ENCODE measurements around the gene PGLYRP3. TPM values are rescaled to one million over a fixed set of nuclear protein-coding genes. Genes with fewer than 3 reads are reported as not detected.

PGLYRP3 gene
- polyA plus RNA-seq, 5 donors = not detected

- no peak for DNase-seq
Measured at GRCh38 chr1:153260585-153261280, 52.0 kb downstream of the PGLYRP3 start.

GRCh38 chr1:153259387-153259786 is 53.4 kb downstream of the PGLYRP3 start, which contains the start of gene LORICRIN:
Gene LORICRIN, plus strand, starts transcription at chr1:153259687. Its CDS starts 1,263 bp downstream, at chr1:153260950.
- no peak for DNase-seq

GRCh38 chr1:153253693-153254092 is 59.1 kb downstream of the PGLYRP3 start:
- no peak for DNase-seq

- no peak for DNase-seq
Measured at GRCh38 chr1:153253076-153253475, 59.7 kb downstream of the PGLYRP3 start.

GRCh38 chr1:153251988-153252387 is 60.8 kb downstream of the PGLYRP3 start:
- no peak for DNase-seq

- DNase-seq = no peak
Measured at GRCh38 chr1:153251562-153251961, 61.2 kb downstream of the PGLYRP3 start.

- DNase-seq = no peak
Measured at GRCh38 chr1:153251087-153251486, 61.7 kb downstream of the PGLYRP3 start.

GRCh38 chr1:153250166-153250565 is 62.6 kb downstream of the PGLYRP3 start:
- DNase-seq = no peak

- DNase-seq = no peak
Measured at GRCh38 chr1:153248176-153248879, 64.4 kb downstream of the PGLYRP3 start.

Other genes starting within 250 kb of the PGLYRP3 start
- not detected for gene SPRR2B, start 241.3 kb downstream of the PGLYRP3 start, polyA plus RNA-seq (ENCODE audit: insufficient read depth in 1 of 5, insufficient read length in 5 of 5, low replicate concordance in 1 of 5)
- not detected for gene SPRR2E, start 218.4 kb downstream of the PGLYRP3 start, polyA plus RNA-seq (ENCODE audit: insufficient read depth in 1 of 5, insufficient read length in 5 of 5, low replicate concordance in 1 of 5)
- gene SPRR2F, start 199.4 kb downstream of the PGLYRP3 start, polyA plus RNA-seq (ENCODE audit: insufficient read depth in 1 of 5, insufficient read length in 5 of 5, low replicate concordance in 1 of 5) = under 1 TPM in 3 of 5 donors, not detected in 2; 0.43 to 0.70 (median 0.64) TPM
- not detected for gene SPRR2G, start 162.1 kb downstream of the PGLYRP3 start, polyA plus RNA-seq (ENCODE audit: insufficient read depth in 1 of 5, insufficient read length in 5 of 5, low replicate concordance in 1 of 5)
- not detected for gene LELP1, start 109.5 kb downstream of the PGLYRP3 start, polyA plus RNA-seq (ENCODE audit: insufficient read depth in 1 of 5, insufficient read length in 5 of 5, low replicate concordance in 1 of 5)
- not detected for gene PRR9, start 95.4 kb downstream of the PGLYRP3 start, polyA plus RNA-seq (ENCODE audit: insufficient read depth in 1 of 5, insufficient read length in 5 of 5, low replicate concordance in 1 of 5)
- gene LORICRIN, start 53.3 kb downstream of the PGLYRP3 start, polyA plus RNA-seq (ENCODE audit: insufficient read depth in 1 of 5, insufficient read length in 5 of 5, low replicate concordance in 1 of 5) = not detected
- gene PGLYRP4, start 35.9 kb upstream of the PGLYRP3 start, polyA plus RNA-seq (ENCODE audit: insufficient read depth in 1 of 5, insufficient read length in 5 of 5, low replicate concordance in 1 of 5) = not detected
- 10 to 100 TPM; 17.9 to 33.5 (median 28.3) TPM for gene S100A9, start 44.9 kb upstream of the PGLYRP3 start, polyA plus RNA-seq (ENCODE audit: insufficient read depth in 1 of 5, insufficient read length in 5 of 5, low replicate concordance in 1 of 5)
- 1 to 10 TPM; 1.2 to 3.8 (median 3.0) TPM for gene S100A12, start 62.7 kb upstream of the PGLYRP3 start, polyA plus RNA-seq (ENCODE audit: insufficient read depth in 1 of 5, insufficient read length in 5 of 5, low replicate concordance in 1 of 5)
- 10 to 100 TPM; 12.1 to 30.7 (median 22.1) TPM for gene S100A8, start 78.1 kb upstream of the PGLYRP3 start, polyA plus RNA-seq (ENCODE audit: insufficient read depth in 1 of 5, insufficient read length in 5 of 5, low replicate concordance in 1 of 5)
- gene S100A7A, start 103.6 kb upstream of the PGLYRP3 start, polyA plus RNA-seq (ENCODE audit: insufficient read depth in 1 of 5, insufficient read length in 5 of 5, low replicate concordance in 1 of 5) = not detected
- not detected for gene S100A7, start 147.7 kb upstream of the PGLYRP3 start, polyA plus RNA-seq (ENCODE audit: insufficient read depth in 1 of 5, insufficient read length in 5 of 5, low replicate concordance in 1 of 5)
- gene S100A6, start 223.0 kb upstream of the PGLYRP3 start, polyA plus RNA-seq (ENCODE audit: insufficient read depth in 1 of 5, insufficient read length in 5 of 5, low replicate concordance in 1 of 5) = 100 to 1,000 TPM; 138 to 297 (median 187) TPM
- under 1 TPM in 1 of 5 donors, not detected in 4; 0.23 TPM for gene S100A5, start 228.0 kb upstream of the PGLYRP3 start, polyA plus RNA-seq (ENCODE audit: insufficient read depth in 1 of 5, insufficient read length in 5 of 5, low replicate concordance in 1 of 5)
- 10 to 100 TPM; 15.9 to 32.6 (median 19.9) TPM for gene S100A4, start 232.9 kb upstream of the PGLYRP3 start, polyA plus RNA-seq (ENCODE audit: insufficient read depth in 1 of 5, insufficient read length in 5 of 5, low replicate concordance in 1 of 5)
- gene S100A3, start 236.3 kb upstream of the PGLYRP3 start, polyA plus RNA-seq (ENCODE audit: insufficient read depth in 1 of 5, insufficient read length in 5 of 5, low replicate concordance in 1 of 5) = under 1 TPM in 2 of 5 donors, not detected in 3; 0.21 to 0.66 TPM

Data from right lung (tissue), 5 donors.